Measurements from ENCODE around the gene ARRB1.
"Not testable (repeated sequence)": the region's sequence is repeated elsewhere in the genome, so short reads cannot be mapped to it uniquely, and the experiment has no call there.

- TF ChIP-seq CTCF (IDR thresholded peaks at IDR 0.05; ENCODE audit: low read depth, low read length); POLR2A (IDR thresholded peaks at IDR 0.05; ENCODE audit: extremely low read depth, insufficient read length); MAX (IDR thresholded peaks at IDR 0.05; ENCODE audit: low read depth, low read length); MYC (IDR thresholded peaks at IDR 0.05; ENCODE audit: low read depth, low read length): not testable (repeated sequence)
Observed at GRCh38 chr11:75304941-75305340, 46.5 kb downstream of the ARRB1 start.
